HG03378 (cell line): Measurements from ENCODE around the gene MPO.
A peak's percentile ranks its signal among the peaks of the same experiment; 100 is the strongest.

Experiments
- ATAC-seq: cut with Tn5 transposase; IDR thresholded peaks from one replicate; pipeline ENCODE4 v1.9.1; 2021; ENCODE audit warnings: mild to moderate bottlenecking, moderate library complexity; ENCODE audit not compliant: unreplicated experiment

The MPO gene

GRCh38 chr17:58319173-58320162, 38.7 kb upstream of the MPO start:
- no peak for ATAC-seq

- ATAC-seq = no peak
These were observed 38.0 kb upstream of the MPO start for GRCh38 chr17:58318627-58319172.

- no peak for ATAC-seq
These were observed 37.3 kb upstream of the MPO start for GRCh38 chr17:58318065-58318481.

GRCh38 chr17:58317421-58318064, 36.8 kb upstream of the MPO start:
- peak; percentile 66 for ATAC-seq

- no peak for ATAC-seq
These were observed 35.7 kb upstream of the MPO start for GRCh38 chr17:58316260-58316960.

GRCh38 chr17:58315750-58316149, 35.0 kb upstream of the MPO start:
- ATAC-seq = no peak

- ATAC-seq = no peak
These were observed 34.6 kb upstream of the MPO start for GRCh38 chr17:58315281-58315711.

GRCh38 chr17:58314706-58315015, 33.9 kb upstream of the MPO start:
- ATAC-seq = no peak

- no peak for ATAC-seq
These were observed 33.3 kb upstream of the MPO start for GRCh38 chr17:58313815-58314705.

- no peak for ATAC-seq
These were observed 32.1 kb upstream of the MPO start for GRCh38 chr17:58312829-58313228.

- no peak for ATAC-seq
These were observed 31.4 kb upstream of the MPO start for GRCh38 chr17:58312021-58312630.

- no peak for ATAC-seq
These were observed 30.7 kb upstream of the MPO start for GRCh38 chr17:58311429-58311894.

GRCh38 chr17:58310511-58311428, 30.0 kb upstream of the MPO start:
- no peak for ATAC-seq

- no peak for ATAC-seq
These were observed 29.2 kb upstream of the MPO start for GRCh38 chr17:58309918-58310259.

- no peak for ATAC-seq
These were observed 28.5 kb upstream of the MPO start for GRCh38 chr17:58308985-58309917.

- ATAC-seq = no peak
These were observed 27.6 kb upstream of the MPO start for GRCh38 chr17:58308173-58308984.
